Prostate gland (tissue), 2 donors: ENCODE measurements around the gene DTNB. TPM values are rescaled to one million over a fixed set of nuclear protein-coding genes. Genes with fewer than 3 reads are reported as not detected.

Experiments used
- DNase-seq: peaks from one replicate; pipeline ENCODE4 v3.0.0-alpha.2; 2019; ENCODE audit warnings: low spot score
- H3K27ac ChIP-seq, 2 donors: fragments of 200-600 bp; sonication (generic); 2 replicates each; pipeline ENCODE4 v1.5.1; 2017 to 2019
- H3K27me3 ChIP-seq: fragments of 200-600 bp; sonication (generic); replicated peaks from 2 replicates; pipeline ENCODE4 v1.5.1; 2019; ENCODE audit not compliant: insufficient read depth
- H3K36me3 ChIP-seq, 2 donors: fragments of 200-600 bp; sonication (generic); 1 replicate in 1 of 2; 2 replicates in 1 of 2; pipeline versions ENCODE4 v1.5.1 to v1.8.1; 2017 to 2019
- H3K4me1 ChIP-seq: fragments of 200-600 bp; sonication (generic); replicated peaks from 2 replicates; pipeline ENCODE4 v1.5.1; 2019
- H3K4me3 ChIP-seq, 2 donors: fragments of 200-600 bp; sonication (generic); 2 replicates each; pipeline ENCODE4 v1.5.1; 2017 to 2019
- H3K9me3 ChIP-seq: fragments of 200-600 bp; sonication (generic); 2 replicates; pipeline ENCODE4 v1.5.1; 2017
- POLR2A ChIP-seq: fragments of 450-650 bp; IDR thresholded peaks from one replicate; pipeline ENCODE4 v1.6.1; 2016; ENCODE audit warnings: antibody characterized with exemption, mild to moderate bottlenecking
- POLR2AphosphoS5 ChIP-seq: sonication (generic); formaldehyde crosslinking; IDR thresholded peaks from one replicate; pipeline ENCODE4 v1.6.1; 2017; ENCODE audit warnings: antibody characterized with exemption
- WGBS: methylation state at CpG from one replicate; pipeline ENCODE4 v1.1.5; 2018; 5-methylcytosine and 5-hydroxymethylcytosine counted together
- intact Hi-C: fragments of 100-400 bp; cut with DNase I; formaldehyde crosslinking; loops from one replicate; pipeline ENCODE4 v1.14.2; 2022
- total RNA-seq, 2 donors: library from RNA; depleted of rRNA; stranded (reverse); fragments of >200 nt; gene quantifications; one replicate each; pipeline ENCODE4 v1.1.0, GENCODE V29; 2016
- TF ChIP-seq, protein P1 (sequence below), 4 experiments: fragments of 200-600 bp in 2 of 4; fragments of 450-650 bp in 2 of 4; sonication (generic) in 2 of 4; IDR thresholded peaks; 1 replicate in 3 of 4; 2 replicates in 1 of 4; pipeline ENCODE4 v1.5.1; 2016 to 2019; ENCODE audit warnings: antibody characterized with exemption in 4 of 4, mild to moderate bottlenecking in 2 of 4, moderate library complexity in 2 of 4

Gene DTNB
- total RNA-seq, 2 donors from 2014 or later, result 47.0 to 61.9 TPM

DNA sequence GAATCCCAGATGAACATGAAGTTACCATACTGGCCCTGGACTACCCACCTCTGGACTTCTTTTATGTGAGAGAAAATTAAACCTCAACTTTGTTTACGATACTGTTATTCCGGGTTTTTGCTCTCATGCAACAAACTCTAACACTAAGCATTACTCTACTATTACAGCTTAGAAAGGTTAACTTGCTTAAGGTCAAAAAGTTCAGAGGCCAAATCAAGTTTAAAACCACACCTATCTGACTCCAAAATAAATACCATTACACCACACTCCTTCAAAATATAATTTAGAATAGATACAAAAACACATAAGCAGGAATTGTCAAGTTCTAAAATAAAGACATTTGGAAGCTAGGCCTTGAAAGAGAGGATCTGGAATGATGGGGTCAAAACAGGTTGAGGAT, 75.0 kb downstream of the DTNB start:
- 99% methylated on average over 2 of the region's 2 CpGs for WGBS
- no peak overlapping the region for H3K4me3 ChIP-seq
- TF ChIP-seq POLR2AphosphoS5 (no peak), POLR2A (no peak)
- TF ChIP-seq, protein P1, sequence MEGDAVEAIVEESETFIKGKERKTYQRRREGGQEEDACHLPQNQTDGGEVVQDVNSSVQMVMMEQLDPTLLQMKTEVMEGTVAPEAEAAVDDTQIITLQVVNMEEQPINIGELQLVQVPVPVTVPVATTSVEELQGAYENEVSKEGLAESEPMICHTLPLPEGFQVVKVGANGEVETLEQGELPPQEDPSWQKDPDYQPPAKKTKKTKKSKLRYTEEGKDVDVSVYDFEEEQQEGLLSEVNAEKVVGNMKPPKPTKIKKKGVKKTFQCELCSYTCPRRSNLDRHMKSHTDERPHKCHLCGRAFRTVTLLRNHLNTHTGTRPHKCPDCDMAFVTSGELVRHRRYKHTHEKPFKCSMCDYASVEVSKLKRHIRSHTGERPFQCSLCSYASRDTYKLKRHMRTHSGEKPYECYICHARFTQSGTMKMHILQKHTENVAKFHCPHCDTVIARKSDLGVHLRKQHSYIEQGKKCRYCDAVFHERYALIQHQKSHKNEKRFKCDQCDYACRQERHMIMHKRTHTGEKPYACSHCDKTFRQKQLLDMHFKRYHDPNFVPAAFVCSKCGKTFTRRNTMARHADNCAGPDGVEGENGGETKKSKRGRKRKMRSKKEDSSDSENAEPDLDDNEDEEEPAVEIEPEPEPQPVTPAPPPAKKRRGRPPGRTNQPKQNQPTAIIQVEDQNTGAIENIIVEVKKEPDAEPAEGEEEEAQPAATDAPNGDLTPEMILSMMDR (IDR thresholded peaks at IDR 0.05), result no peak
- H3K9me3 ChIP-seq, result no peaks in the 10 kb centered on the region
- no peaks in the 10 kb centered on the region for H3K27me3 ChIP-seq
- H3K36me3 ChIP-seq, result no peaks in the 10 kb centered on the region
- DNase-seq, result no peak
- H3K4me1 ChIP-seq, result no peaks in the 10 kb centered on the region
- intact Hi-C loops, result no loop called here
- no peak overlapping the region for H3K27ac ChIP-seq

- Histone ChIP-seq H3K27ac (no peak overlapping the region), H3K36me3 (no peaks in the 10 kb centered on the region), H3K4me3 (no peak overlapping the region), H3K27me3 (no peaks in the 10 kb centered on the region), H3K9me3 (no peaks in the 10 kb centered on the region), H3K4me1 (no peaks in the 10 kb centered on the region)
- TF ChIP-seq POLR2A (no peak), POLR2AphosphoS5 (no peak)
- TF ChIP-seq, protein P1 (IDR thresholded peaks at IDR 0.05), result no peak
- no peak for DNase-seq
- intact Hi-C loops, result no loop called here
- 96% methylated on average over 2 of the region's 2 CpGs for WGBS
Observed at GRCh38 chr2:25597881-25598280, 75.5 kb downstream of the DTNB start.

DNA sequence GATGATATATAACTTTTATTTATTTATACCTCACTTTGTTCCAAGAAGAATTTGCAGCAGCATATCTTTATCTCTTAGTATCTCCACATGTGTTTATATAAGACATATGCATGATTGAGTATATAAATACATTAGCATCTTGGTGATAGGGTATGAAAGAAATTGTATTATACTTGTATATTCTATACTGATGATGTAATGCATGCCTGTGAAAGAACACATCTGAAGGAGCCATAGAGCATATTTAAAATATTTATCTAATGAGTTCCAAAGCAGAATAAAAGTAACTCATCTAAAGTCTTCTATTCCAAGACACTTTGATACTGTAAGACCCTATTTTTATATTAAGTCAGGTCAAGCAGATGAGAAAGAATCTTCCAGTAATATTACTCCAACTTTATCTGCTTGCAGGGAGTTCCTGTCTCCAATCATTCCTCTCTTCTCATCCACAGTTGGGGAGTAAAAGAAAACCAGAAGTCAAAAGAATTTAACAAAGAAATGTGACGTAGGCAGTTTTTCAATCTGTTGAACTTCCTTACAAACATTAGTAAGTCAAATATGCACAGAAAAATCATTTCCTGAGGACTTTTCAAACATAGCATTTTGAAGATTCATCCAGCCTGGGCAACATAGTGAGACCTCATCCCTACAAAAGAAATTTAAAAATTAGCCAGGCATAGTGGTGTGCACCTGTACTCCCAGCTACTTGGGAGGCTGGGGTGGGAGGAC, 76.7 kb downstream of the DTNB start:
- H3K36me3 ChIP-seq, result no peaks in the 10 kb centered on the region
- intact Hi-C loops, result no loop called here
- TF ChIP-seq POLR2A (no peak), POLR2AphosphoS5 (no peak)
- TF ChIP-seq, protein P1 (IDR thresholded peaks at IDR 0.05), result no peak

DNA sequence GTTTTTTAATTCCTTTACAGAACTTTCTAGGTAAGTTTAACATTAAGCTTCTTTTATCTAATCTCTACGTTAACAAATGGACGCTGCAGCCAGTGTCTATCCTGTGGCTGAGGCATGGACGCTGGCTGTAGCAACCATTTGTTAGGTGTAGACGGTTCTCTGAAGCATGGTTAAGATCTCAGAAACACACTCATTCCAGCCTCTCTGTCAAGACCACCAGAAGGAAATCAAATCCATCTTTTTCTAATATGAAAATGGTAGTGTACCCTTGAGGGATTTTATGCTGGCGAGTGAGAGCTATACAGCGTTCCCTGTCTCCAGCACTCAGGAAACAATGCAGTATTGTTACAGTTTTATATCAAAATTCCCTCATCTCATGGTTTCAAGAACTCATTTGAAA, 78.0 kb downstream of the DTNB start:
- no peak for DNase-seq
- Histone ChIP-seq H3K27ac (no peak overlapping the region), H3K27me3 (no peaks in the 10 kb centered on the region), H3K4me1 (no peaks in the 10 kb centered on the region), H3K36me3 (no peaks in the 10 kb centered on the region), H3K4me3 (no peak overlapping the region), H3K9me3 (no peaks in the 10 kb centered on the region)
- intact Hi-C loops, result no loop called here
- 91% methylated on average over 6 of the region's 6 CpGs for WGBS
- TF ChIP-seq, protein P1 (IDR thresholded peaks at IDR 0.05), result no peak
- TF ChIP-seq POLR2AphosphoS5 (no peak), POLR2A (no peak)

More for the DNA sequence above, 76.7 kb downstream of the DTNB start:
- H3K9me3 ChIP-seq, result no peaks in the 10 kb centered on the region
- H3K4me3 ChIP-seq, result no peak overlapping the region
- H3K27ac ChIP-seq, result no peak overlapping the region
- H3K27me3 ChIP-seq, result no peaks in the 10 kb centered on the region
- no peak for DNase-seq
- 89% methylated on average over 1 of the region's 1 CpG for WGBS
- no peaks in the 10 kb centered on the region for H3K4me1 ChIP-seq

DNA sequence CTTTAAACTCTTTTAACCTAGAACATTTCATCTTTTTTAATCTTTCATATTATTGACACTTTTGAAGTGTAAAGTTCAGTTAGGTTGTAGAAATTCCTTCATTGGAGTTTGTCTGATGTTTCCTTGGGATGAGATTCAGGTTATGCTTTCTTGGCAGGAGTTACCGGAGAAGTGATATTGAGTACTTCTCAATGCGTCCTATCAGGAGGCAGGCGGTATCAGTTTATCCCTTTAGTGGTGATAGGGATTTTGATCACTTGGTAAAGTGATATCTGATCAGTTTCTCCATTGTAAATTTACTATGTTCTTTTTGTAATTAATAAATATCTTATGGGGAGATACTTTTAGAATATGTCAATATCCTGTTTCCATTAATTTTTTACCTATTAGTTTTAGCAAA, 78.4 kb downstream of the DTNB start:
- Histone ChIP-seq H3K27me3 (no peaks in the 10 kb centered on the region), H3K9me3 (no peaks in the 10 kb centered on the region), H3K4me1 (no peaks in the 10 kb centered on the region), H3K27ac (no peak overlapping the region), H3K36me3 (no peaks in the 10 kb centered on the region), H3K4me3 (no peak overlapping the region)
- DNase-seq, result no peak
- TF ChIP-seq, protein P1 (IDR thresholded peaks at IDR 0.05), result no peak
- TF ChIP-seq POLR2A (no peak), POLR2AphosphoS5 (no peak)
- 93% methylated on average over 3 of the region's 3 CpGs for WGBS
- intact Hi-C loops, result no loop called here
